ENCODE measurements around the gene DYNC1I1.

DYNC1I1 gene

DNA sequence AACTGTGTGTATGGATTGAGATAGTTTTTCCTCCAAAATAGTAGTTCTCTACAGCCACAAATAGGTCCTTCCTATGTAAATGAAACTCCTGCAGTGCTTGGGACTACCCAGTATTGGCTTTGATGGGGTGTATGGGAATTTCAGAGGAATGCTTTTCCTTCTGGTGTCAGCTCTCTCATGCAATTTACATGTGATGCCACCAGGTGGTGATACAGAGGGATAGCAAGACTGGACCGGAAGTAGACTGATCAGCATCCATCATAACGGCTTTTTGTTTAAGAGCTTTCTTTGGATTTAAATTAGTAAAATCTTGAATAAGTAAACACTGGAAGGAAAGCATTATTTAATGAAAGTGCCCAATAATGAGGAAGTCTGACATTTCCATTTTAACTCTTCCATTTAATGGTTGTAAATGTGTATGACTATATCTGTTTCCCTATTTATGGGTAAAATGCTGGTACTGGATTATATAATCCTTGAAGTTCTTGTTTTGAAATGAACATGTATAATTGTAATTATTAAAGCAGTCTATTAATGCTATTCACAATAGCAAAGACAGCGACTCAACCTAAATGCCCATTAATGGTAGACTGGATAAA is 22.7 kb downstream of the DYNC1I1 start:
- no peak for DNase-seq

DNA sequence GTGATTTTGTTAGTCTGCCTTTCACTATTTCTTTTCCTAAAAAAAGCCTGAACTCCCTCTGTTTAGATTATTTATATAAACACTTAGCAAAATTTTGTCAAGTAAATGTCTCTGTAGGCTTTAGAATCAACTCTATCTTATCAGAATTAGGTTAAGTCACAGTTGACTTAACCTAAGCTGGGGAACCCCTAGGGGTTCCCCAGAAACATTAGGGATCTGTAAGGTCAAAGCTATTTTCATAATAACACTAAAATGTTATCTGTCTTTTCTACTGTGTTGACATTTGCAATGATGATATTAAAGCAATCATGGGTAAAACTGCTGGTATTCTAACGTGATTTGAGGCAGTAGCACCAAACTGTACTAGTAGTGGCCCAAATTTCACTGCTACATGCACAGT is 24.3 kb downstream of the DYNC1I1 start:
- no peak for DNase-seq

DNA sequence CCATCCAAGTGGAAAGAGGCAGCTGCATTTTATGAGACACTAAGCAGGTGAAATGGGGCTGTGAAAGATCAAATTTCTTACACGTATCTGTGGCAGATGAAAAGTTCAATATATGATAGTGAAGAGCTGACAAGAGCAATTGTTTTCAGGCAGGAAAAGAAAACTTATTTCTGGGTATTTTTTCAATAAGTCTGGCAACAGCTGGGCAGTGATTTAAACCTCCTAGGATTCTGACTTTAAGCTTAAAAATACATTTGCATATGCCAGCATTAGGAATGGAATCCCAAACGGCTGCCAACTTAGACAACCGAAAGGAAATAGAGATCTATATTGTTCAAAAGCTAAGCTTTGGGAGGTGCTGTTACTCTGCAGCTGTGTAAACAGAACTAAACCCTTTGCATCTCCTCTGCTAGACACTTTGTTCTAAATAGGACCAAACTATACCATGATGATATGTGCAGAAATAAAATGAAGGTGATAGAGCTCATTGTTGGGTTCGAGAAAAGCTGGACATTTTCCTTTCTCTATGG is 26.1 kb downstream of the DYNC1I1 start:
- DNase-seq, result no peak

DNA sequence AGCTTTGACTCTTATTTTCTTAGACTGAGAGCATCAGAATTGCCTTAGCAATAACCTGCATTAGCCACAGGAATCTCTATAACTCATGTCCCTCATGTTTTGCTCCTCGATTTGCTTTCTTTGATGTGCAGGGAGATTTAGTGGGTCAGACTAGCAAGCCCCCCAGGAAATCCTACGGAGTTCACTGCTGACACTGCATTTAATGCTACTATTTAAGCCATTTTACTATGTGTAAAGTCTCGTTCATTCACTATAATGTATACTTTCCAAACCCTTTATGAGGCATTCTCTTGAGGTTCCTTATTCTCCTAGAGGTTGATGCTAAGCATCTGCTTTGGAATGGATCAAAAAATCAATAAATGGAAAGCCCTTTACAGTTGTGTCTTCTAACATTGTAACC is 28.4 kb downstream of the DYNC1I1 start:
- no peak for DNase-seq

DNA sequence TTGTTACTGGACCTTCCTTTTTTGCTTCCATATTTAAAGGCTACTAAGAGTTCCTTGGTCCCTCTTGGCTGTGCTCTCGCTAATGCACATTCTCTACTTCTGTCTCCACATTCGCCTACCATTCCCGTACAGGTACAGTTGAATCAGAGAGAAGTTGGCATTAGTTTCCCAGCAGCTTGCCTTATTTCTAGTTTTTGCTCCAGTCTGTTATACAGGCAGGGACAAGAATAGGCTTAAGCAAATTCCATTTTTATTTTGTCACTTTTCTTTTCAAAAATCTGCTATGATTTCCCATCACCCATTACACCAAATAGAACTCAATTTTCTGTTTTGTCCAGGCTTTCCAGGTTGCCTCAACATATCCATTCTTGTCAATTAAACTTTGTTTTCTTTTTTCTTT is 29.9 kb downstream of the DYNC1I1 start:
- DNase-seq, result no peak

DNA sequence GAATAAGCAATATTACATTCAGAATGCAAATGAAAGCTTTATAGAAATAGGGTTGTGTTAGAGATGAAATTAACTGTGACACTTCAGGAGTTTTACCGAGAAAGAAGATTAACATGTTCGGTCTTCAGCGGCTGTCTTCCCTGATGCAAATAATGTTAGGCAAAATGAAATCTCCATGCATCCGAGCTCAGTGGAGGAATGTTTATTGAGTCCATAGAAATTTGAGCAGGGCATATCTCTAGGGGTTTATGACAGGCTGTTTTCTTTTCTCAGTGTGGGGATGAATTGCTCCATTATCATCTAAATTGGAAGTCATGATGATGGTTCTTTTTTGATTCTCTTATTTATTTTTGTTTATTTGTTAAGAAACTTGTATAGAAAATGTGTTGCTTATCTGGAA is 31.7 kb downstream of the DYNC1I1 start:
- DNase-seq, result no peak

DNA sequence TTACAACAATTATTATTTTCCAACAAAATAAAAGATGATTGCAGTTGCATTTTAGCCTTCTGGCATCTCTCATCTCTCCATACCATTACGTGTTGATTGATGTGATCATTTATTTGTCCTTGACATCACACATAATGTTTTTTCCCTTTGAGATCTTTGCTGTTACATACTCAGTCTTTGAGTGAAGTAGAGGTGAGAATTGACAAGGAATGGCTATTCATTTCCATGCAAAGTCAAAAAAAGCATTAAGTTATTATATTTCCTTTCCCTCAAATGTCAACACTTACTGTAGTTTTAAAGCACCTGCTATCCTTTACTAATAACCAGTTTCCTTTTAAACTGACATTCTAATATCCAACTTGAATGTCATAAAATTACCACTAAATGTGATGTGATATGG is 33.6 kb downstream of the DYNC1I1 start:
- no peak for DNase-seq

DNA sequence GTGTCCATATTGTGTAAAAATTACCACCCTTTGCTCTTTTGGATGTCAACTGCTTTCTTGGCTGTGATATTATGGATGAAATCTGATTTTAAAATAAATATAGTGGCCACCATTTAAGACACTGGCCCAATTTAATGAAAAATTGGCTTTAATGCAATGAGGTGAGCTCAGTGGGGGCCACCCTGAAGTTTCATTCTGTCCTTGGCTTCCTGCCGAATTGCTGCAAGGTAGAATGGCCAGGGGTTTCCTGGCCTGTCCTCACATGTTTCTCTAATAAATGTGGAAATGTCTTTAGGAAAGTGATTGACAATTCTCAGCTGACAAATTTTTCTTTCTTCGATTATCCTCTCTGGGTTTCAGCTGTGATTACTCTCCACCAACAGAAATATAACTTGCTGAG is 36.0 kb downstream of the DYNC1I1 start:
- DNase-seq, result no peak

DNA sequence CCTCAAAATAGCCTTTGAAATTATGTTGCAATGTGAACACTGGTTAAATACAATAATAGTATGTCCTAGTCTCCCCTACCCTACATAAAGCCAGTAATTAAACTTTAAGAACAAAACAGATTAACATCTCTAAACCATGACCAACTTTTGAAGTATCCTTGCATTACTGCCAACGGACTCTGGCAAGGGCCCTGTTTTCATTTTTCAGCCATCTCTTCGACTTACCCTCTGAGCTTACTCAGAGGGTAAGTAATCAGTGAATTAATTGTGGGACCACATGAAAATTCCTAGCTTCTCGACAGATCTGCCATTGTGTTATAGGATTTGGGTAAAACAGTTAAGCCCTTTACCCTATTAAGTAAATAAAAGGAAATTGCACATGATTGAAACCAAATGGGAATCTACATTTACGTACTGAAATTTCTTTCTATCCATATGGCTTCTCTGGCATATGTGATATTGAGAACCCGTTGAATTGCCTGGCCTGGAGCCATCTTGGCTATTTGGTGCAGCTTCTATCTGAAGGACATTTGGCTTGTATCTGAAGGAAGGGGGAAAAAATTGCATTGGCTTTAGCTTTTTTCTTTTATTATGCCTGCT is 39.6 kb downstream of the DYNC1I1 start:
- no peak for DNase-seq

DNA sequence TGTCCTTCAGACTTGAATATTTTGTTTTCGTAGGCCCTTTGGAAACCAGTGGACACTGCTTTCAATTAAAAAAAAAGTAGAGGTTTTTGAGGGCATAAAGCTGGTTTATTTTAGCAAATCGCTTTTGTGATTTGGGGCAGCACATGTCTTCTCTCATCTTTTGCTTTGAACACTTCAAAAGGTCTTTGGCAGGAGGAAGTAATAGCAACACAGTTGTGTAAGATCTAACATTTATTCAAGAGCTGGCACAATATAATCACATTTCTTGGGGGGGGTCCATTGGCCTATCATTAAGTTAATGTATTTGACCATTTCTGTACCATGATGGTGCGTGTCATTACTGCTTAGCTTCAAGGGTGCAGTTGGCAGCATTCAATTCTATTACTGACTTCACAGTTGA is 42.4 kb downstream of the DYNC1I1 start:
- DNase-seq, result no peak

DNA sequence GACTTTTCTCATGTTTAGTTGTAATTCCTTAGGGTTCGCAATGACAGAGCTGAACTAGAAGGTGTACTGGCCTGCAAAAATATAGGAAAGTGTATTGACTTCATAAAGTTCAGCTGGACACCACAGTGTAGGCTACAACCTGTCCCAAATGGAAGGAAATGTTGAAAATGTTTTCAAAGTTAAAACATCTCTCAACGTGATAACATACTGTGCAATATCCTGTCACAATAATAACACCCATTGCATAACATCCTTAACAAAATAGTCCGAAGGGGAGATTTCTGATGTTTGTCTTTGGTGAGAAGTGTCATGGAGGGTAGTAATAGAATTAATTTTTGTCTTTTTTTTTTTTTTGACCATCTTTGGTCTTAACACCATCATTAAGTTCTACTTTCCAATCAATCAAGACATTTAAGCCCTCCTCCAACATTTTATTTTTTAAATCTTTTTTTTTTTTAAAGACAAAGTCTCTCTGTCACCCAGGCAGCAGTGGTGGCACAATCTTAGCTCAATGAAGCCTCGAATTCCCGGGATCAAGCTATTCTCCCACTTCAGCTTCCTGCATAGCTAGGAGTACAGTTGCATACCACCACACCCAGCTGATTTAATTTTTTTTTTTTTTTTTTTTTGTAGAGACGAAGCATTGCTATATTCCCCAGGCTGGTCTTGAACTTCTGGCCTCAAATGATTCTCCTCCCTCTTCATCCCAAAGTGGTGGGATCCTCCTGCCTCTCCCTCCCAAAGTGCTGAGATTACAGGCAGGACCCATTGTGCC is 45.7 kb downstream of the DYNC1I1 start:
- DNase-seq, result no peak

DNA sequence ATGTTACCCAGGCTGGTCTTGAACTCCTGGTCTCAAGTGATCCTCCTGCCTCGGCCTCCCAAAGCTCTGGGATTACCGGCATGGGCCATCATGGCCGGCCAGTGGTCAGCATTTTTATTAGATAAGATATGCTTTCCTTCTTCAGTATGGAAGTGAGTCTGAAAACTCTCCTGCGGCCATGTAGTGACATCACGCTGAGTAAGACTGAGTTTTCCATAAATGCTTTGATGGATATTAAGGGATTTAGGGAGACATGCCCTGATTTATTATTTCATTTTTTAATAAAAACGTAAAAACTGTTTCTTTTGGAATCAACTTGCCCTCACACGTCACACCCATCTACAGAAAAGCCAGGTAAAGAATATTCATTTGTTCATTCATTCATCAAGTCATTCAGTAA is 48.4 kb downstream of the DYNC1I1 start:
- DNase-seq, result no peak

DNA sequence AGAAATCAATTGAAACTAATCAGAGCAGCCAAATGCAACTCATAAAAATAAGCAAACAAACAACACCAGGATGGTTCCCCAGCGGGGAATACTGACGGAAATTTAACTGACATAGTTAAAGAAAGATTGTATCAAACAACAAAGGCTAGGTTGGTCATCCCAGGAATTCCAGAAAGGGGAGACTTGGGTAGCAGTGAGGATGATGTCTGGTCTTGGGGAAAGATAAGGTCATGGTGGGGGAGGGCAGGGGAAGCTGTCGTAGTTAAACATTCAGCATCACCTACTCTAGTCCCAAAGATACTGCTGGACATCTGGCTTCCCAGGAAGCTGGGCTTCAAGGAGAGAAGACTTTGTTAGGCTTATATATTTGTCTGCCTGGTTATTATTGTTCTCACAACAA is 50.4 kb downstream of the DYNC1I1 start:
- DNase-seq, result no peak

DNA sequence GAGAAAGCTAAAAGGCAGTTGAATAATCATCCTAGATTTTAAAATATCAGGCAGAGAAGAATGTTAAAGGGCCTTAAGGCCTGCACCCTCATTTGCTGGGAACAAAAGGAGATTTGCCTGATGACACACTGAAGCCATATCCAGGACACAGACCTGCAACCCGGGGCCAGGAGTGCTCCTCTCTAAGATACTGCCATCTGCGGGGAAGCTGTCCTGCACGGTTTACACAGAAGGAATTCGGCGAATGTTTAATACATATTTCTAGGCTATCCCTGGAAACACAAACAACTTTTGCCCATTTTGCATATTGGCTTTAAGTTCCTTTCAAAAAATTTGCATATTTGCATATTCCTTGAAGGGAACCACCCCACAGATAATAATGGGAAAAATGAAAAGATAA is 52.3 kb downstream of the DYNC1I1 start:
- no peak for DNase-seq

DNA sequence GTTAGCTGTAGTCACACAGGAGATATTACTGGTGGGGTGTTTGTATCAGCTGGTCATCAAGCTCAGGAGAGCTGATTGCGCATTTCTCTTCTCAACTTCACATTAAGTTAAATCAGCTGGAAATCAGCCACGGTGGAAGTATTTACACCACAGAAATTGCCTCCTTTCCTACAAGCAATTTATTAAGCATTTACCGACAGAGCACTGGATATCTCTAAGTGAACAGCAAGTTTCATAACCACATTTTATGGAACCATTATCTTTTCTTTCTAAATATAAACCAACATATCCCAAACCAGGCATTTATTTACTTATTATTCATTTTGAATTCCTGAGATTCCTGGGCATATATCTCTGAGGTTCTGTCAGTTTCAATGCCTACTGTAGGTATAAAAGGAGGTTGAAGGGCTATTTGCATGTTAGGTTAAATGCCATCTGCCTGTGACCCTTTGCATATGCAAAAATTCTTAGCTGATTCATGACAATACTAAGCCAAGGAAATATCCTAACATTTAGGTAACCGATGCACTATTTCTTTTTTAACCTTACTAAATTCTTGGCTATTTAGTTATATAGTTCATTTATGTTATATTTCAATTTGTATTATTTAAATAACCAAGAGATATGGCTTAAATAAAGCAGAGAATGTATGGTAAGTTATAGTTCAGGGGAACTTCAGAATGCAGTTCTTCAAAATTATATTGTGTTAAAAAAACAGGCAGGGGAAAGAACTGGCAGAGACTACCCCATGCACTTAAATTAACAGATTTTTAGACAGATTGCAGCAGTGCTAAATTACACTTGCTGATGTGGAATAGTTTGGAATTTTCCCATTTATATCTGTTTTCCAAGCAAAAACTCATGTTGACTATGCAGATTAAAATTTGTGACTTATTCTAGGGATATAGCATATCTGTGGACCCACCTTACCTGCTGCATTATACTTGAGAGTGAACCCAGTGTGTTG is 56.8 kb downstream of the DYNC1I1 start:
- DNase-seq, result no peak

DNA sequence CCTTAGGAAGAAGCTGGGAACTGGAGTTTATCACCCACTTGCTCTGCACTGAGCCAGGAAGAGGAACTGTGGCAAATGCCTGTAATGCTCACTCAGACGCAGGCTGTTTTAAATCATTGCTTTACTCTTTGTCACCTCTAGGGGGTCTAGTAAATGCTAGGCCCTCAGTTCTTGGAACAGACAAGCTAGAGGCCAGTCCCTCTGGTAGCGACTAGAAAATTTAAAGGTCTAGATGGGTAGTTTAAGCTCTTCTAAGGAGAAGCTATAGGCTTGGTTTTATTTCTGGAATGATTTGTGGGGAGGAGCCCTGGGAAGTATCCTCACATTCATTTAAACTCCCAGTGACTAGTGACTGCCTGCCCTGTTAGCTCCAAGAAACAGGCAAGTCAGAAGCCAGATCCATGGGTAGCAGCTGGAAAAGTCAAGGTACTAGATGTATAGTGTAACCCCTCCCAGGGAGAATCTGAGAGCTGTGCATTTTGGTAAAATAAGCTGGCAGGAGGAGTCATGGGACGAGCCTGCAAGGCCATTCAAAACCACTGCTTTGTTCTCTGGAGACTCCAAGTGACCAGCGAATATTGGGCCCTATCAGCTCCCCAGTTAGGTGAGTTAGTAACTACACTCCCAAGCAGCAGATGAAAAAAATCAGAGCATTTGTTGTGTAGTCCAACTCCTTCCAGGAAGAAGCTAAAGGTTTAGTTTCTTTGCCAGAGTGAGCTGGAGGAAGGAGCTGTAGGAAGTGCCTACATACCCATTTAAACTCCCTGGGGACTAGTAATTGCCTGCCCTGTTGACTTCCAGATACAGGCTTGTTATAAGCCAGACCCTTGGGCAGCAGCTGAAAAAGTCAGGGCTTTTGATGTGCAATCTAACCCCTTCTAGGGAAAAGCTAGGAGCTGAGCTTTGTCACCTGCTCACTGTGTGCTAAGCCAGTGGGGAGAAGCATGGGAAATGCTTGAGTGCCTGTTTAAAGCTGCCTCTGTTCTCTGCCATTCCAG is 68.9 kb downstream of the DYNC1I1 start:
- no peak for DNase-seq

DNA sequence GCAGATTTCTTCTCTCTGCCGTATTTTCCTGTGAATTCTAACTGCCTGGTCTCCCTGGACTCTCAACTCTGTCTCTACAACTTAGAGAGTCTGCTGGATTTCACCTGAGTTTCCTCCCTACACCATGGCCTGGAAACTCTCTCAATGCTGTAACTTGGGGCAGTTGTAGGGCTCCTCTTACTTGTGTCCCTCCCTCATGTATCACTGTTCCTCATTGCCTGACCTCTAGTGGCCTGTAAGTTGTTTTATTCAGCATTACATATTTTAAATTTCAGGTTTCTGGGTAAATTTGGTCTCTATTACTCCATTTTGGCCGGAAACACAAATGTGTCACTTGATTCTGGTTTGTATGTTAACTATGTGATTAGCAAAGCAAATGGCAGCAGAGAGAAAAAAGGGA is 70.9 kb downstream of the DYNC1I1 start:
- no peak for DNase-seq

DNA sequence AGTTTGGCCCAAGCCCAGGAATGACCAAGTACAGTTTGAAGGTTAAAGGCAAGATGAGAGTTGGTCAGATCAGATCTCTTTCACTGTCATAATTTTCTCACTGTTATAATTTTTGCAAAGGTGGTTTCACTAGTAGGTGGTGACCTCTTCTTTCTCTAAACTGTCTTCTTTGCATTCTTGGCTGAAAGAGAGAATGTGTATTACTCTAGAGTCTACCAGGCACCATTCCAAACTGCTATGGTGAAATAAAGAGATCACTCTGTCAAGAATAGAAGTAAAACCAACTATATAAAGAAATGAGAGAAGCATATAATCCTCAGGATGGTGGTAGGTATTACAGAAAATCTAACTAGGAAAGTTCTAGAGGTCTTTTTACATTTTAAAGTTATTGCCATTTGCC is 72.7 kb downstream of the DYNC1I1 start:
- DNase-seq, result no peak

DNA sequence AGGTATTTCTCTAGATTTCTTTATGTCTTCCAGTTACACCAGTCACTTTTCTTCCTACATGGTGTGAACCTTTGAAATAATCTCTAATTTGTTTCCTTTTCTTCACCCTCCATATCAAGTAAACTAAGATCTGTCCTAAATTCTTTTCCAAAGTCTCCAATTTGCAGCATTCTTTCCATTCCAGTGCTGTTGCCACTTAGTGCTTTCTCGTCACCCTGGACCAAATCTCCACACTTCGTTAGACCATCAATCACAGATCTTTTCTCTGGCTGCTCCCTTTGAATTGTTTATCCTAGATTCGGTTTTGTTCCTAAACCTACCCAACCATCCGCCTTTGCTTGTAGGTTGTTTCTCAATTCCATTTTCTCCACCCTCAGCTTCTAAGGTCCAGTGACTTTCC is 74.7 kb downstream of the DYNC1I1 start:
- no peak for DNase-seq

DNA sequence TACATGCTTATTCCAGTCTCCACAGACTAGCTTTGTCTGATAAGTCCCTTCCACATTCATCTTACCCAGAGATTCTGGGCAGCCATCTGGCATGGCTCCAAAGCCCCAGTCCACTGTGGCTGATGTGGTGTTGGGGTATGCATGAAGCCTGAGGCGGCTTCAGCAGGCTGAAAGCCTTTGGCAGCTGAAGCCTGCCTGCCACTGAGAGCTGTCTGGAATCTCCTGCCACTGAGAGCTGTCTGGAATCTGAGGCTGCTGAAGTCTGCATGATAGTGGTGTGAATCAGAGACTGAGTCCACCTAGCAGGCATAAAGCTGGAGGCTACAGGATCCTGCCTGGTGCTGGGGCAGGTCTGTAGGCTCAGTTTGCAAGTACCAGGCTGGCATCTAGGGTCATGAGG is 87.1 kb downstream of the DYNC1I1 start:
- DNase-seq, result no peak

DNA sequence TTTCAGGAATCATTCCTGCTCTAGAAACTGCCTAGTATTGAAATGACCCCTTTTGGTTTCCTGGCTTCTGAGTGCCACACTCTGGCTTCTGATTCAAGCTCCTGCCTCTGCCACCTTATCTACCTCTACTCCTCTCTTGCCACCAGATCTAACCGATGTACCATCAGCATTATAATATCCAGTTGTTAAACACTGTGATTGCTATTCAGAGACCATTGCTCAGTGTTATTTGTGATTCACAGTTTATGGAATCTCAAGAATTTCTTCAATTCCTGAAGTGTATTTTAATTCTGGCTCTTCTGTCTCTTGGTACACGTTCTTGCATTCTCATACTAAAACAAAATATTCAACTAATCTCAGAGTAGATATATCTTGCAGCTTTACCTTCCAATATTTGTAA is 88.7 kb downstream of the DYNC1I1 start:
- DNase-seq, result no peak

DNA sequence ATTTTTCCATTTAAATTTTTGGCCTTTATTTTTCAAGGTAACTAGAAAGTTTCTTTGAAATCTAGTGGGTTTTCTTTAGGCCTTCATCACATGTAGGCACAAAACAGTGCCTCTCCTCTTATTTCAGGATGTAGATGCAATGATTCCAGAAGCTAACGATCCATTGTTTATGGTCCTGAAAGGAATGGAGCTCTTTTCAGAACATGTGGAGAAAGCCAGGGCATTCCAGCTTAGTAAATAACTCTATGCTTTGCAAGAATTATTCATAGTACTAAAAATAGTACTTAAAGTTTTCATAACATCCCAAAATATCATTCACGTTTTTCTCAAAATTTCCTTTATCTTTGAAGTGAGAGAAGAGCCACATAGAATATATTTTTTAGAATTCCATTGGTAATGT is 91.3 kb downstream of the DYNC1I1 start:
- DNase-seq, result no peak

Measured in activated CD8-positive, alpha-beta memory T cell treated with anti-CD3 and anti-CD28 coated beads for 24 hours (primary cell).